GM12878 (cell line): ENCODE data around the gene CHAC2. TPM values are rescaled to one million over a fixed set of nuclear protein-coding genes. Genes with fewer than 3 reads are reported as not detected.

Experiments
- ATAC-seq: fragments of 200-7000 bp; cut with Tn5 transposase; 3 replicates; pipeline ENCODE4 v1.9.1; 2020; ENCODE audit warnings: mild to moderate bottlenecking, moderate library complexity
- BruUV-seq: library from RNA; stranded (reverse); fragments of 400-500 nt; replicated peaks from 2 replicates; lab custom pipeline; 2021; lab: Mats Ljungman, UMichigan
- CTCF ChIA-PET: fragments of 300-600 bp; sonication (Branson Sonifier 250); formaldehyde crosslinking; extraction: SDS; loops from one replicate; lab custom pipeline; 2021; ENCODE audit warnings: inconsistent platforms; lab: Yijun Ruan, JAX
- POLR2A ChIA-PET: fragments of 350-600 bp; formaldehyde crosslinking; extraction: SDS; loops from one replicate; lab custom pipeline; 2021; ENCODE audit warnings: inconsistent platforms; lab: Charles Lee
- RAD21 ChIA-PET: fragments of 300-600 bp; sonication (Branson Sonifier 250); formaldehyde crosslinking; loops from one replicate; lab custom pipeline; 2023; ENCODE audit warnings: antibody characterized with exemption; ENCODE audit not compliant: unreplicated experiment; lab: Charles Lee
- SMC1A ChIA-PET: fragments of 300-600 bp; sonication (Branson Sonifier 250); formaldehyde crosslinking; loops from one replicate; lab custom pipeline; 2023; ENCODE audit not compliant: unreplicated experiment, uncharacterized antibody; lab: Charles Lee
- DNase-seq: peaks from one replicate; pipeline ENCODE4 v3.0.0-alpha.2; 2011; ENCODE audit warnings: low read depth, low spot score
- FAIRE-seq: peaks from 3 replicates; lab custom pipeline; 2011; peaks lifted over from hg19 to GRCh38; lab: Jason Lieb, UNC
- H2AFZ ChIP-seq: 2 replicates; pipeline ENCODE4 v1.6.0; 2011; ENCODE audit warnings: low read depth, low read length, control low read depth; ENCODE audit not compliant: control insufficient read depth
- H3K27ac ChIP-seq: 2 replicates; pipeline ENCODE4 v1.5.1; 2011; ENCODE audit warnings: control low read depth; ENCODE audit not compliant: control insufficient read depth, insufficient read depth
- H3K27me3 ChIP-seq, 2 experiments: replicated peaks in 1 of 2; 2 replicates each; pipeline versions ENCODE4 v1.6.0 to v1.6.1; 2011; ENCODE audit warnings: low read length in 1 of 2; ENCODE audit not compliant: control insufficient read depth in 2 of 2, insufficient read depth in 2 of 2
- H3K36me3 ChIP-seq, 2 experiments: 2 replicates each; pipeline ENCODE4 v1.5.1; 2011; ENCODE audit warnings: low read length in 1 of 2; ENCODE audit not compliant: control insufficient read depth in 2 of 2, insufficient read depth in 2 of 2
- H3K4me1 ChIP-seq: 2 replicates; pipeline ENCODE4 v1.6.1; 2011; ENCODE audit warnings: mild to moderate bottlenecking, low read length, moderate library complexity, mixed read lengths; ENCODE audit not compliant: control insufficient read depth, insufficient read depth
- H3K4me2 ChIP-seq: 2 replicates; pipeline ENCODE4 v1.6.0; 2011; ENCODE audit warnings: control low read depth; ENCODE audit not compliant: control insufficient read depth, insufficient read depth
- H3K4me3 ChIP-seq: fragments of 200-600 bp; sonication (generic); 2 replicates; pipeline ENCODE4 v1.5.1; 2016
- H3K79me2 ChIP-seq: 2 replicates; pipeline ENCODE4 v1.6.0; 2011; ENCODE audit warnings: low read length; ENCODE audit not compliant: control insufficient read depth, insufficient read depth
- H3K9ac ChIP-seq: 2 replicates; pipeline ENCODE4 v1.8.0; 2011; ENCODE audit warnings: low read length, control low read depth, mixed read lengths; ENCODE audit not compliant: control insufficient read depth, insufficient read depth
- H3K9me3 ChIP-seq: replicated peaks from 3 replicates; pipeline ENCODE4 v1.5.1; 2011; ENCODE audit warnings: mild to moderate bottlenecking, low read length; ENCODE audit not compliant: control insufficient read depth, insufficient read depth
- H4K20me1 ChIP-seq: 2 replicates; pipeline ENCODE4 v1.6.0; 2011; ENCODE audit not compliant: control insufficient read depth, insufficient read depth
- CHD2 ChIP-seq: IDR thresholded peaks from 2 replicates; pipeline ENCODE4 v1.6.1; 2011; ENCODE audit warnings: low read depth, low read length, improper control_type of control experiment, borderline replicate concordance
- POLR2A ChIP-seq: IDR thresholded peaks from 2 replicates; pipeline ENCODE4 v1.6.1; 2011; ENCODE audit warnings: low read depth, mild to moderate bottlenecking, low read length
- RAD21 ChIP-seq: IDR thresholded peaks from 2 replicates; pipeline ENCODE4 v1.6.1; 2011; ENCODE audit warnings: mild to moderate bottlenecking, low read depth, low read length, moderate library complexity; ENCODE audit not compliant: insufficient read depth
- RCOR1 ChIP-seq: conservative IDR thresholded peaks from 2 replicates; pipeline ENCODE4 v1.6.1; 2012; ENCODE audit warnings: low read depth, low read length, improper control_type of control experiment
- WGBS: methylation state at CpG from one replicate; pipeline ENCODE4 v1.1.6; 2016; ENCODE audit warnings: low lambda C conversion rate; ENCODE audit not compliant: insufficient replicate concordance, insufficient coverage; ENCODE audit errors: missing lambda C conversion rate; 5-methylcytosine and 5-hydroxymethylcytosine counted together
- in situ Hi-C: fragments of 300-500 bp; cut with MboI; formaldehyde crosslinking; loops from 9 replicates; pipeline ENCODE4 v1.14.3; 2018; ENCODE audit warnings: mixed read lengths
- intact Hi-C: fragments of 100-400 bp; cut with micrococcal nuclease; formaldehyde crosslinking; loops from one replicate; pipeline ENCODE4 v1.14.2; 2022; ENCODE audit not compliant: unreplicated experiment
- polyA plus RNA-seq, 11 experiments: library from polyadenylated mRNA; depleted of rRNA in 4 of 11; unstranded in 6 of 11; stranded (reverse) in 5 of 11; fragments of >200 nt; fragmentation: Nextera tagmentation in 4 of 11; fragmentation: Illumina TruSeq in 1 of 11; extraction: Ambion mirVana in 4 of 11; extraction: Trizol in 1 of 11; gene quantifications; 1 replicate in 1 of 11; 2 replicates in 10 of 11; pipeline versions ENCODE4 v1.2.1 to v1.2.3, GENCODE V29; 2011 to 2016; ENCODE audit warnings: inconsistent platforms in 2 of 11, missing spikeins in 2 of 11, low read depth in 1 of 11
- total RNA-seq, 4 experiments: library from RNA; depleted of rRNA in 3 of 4; stranded (reverse); fragments of >200 nt in 3 of 4; fragmentation: Illumina TruSeq in 1 of 4; extraction: Trizol in 1 of 4; gene quantifications; 2 replicates each; pipeline versions ENCODE4 v1.2.1 to v1.2.3, GENCODE V29; 2013 to 2021
- TF ChIP-seq, protein P1 (sequence below): IDR thresholded peaks from 2 replicates; pipeline ENCODE4 v1.6.1; 2011; ENCODE audit warnings: borderline replicate concordance, low read depth, mild to moderate bottlenecking, moderate library complexity, mixed read lengths, low read length; ENCODE audit not compliant: insufficient read depth; ENCODE audit errors: extremely low read length
- TF ChIP-seq, protein P2 (sequence below): fragments of 450-650 bp; formaldehyde crosslinking; IDR thresholded peaks from 2 replicates; pipeline ENCODE4 v1.4.0; 2020; ENCODE audit warnings: mild to moderate bottlenecking, moderate library complexity
- TF ChIP-seq, protein P3 (sequence below): fragments of 450-650 bp; IDR thresholded peaks from 2 replicates; pipeline ENCODE4 v1.6.1; 2018; ENCODE audit warnings: mild to moderate bottlenecking, low read depth, moderate library complexity; ENCODE audit not compliant: partially characterized antibody

The CHAC2 gene
- total and polyA plus RNA-seq, 10 of the 15 experiments (the other 5 are each of a cell fraction or from before 2014, with no cell fraction given) = 11.0 to 67.6 (median 25.0) TPM

DNA sequence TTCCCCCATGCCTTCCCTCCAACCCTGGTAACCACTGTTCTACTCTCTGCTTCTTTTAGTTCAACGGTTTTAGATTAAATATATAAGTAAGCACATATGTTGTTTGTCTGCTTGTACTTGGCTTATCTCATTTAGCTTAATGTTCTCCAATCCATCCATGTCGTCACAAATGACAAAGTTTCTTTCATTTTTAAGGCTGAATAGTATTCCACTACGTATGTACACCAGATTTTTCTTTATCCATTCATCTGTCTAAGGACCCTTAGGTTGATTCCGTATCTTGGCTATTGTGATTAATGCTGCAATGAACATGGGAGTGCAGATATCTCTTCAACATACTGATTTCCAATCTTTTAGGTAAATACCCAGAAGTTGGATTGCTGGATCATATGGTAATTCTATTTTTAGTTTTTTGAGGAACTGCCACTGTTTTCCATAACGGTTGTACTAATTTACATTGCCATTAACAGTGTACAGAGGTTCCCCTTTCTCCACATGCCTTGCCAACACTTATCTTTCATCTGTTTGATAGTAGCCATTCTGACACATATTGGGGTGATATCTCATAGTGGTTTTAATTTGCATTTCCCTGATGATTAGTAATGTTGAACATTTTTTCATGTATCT lies 11.0 kb downstream of the CHAC2 start:
- POLR2A ChIA-PET = no interaction called here
- no peak overlapping the region for H3K9ac ChIP-seq
- SMC1A ChIA-PET = interaction anchor here (6.5 kb wide), 1 partner anchor 9 kb away, joined by 44 read pairs; the partner anchor contains the start of gene CHAC2
- FAIRE-seq (no peak), ATAC-seq (no peak), DNase-seq (no peak)
- peaks cover 40% of the 10 kb centered on the region for H3K79me2 ChIP-seq
- H3K4me3 ChIP-seq = no peak overlapping the region
- H3K27ac ChIP-seq = no peak overlapping the region
- H3K4me1 ChIP-seq = no peaks in the 10 kb centered on the region
- in situ Hi-C loops = no loop called here
- H4K20me1 ChIP-seq = no peaks in the 10 kb centered on the region
- H3K27me3 ChIP-seq = no peaks in the 10 kb centered on the region
- H3K4me2 ChIP-seq = no peak overlapping the region
- RAD21 ChIA-PET = no interaction called here
- CTCF ChIA-PET = no interaction called here
- WGBS = 78% methylated on average over 5 of the region's 5 CpGs
- H2AFZ ChIP-seq = no peak overlapping the region
- no peaks in the 10 kb centered on the region; the same call in 2 of the 3 replicates for H3K9me3 ChIP-seq
- intact Hi-C loops = no loop called here
- TF ChIP-seq, protein P1, sequence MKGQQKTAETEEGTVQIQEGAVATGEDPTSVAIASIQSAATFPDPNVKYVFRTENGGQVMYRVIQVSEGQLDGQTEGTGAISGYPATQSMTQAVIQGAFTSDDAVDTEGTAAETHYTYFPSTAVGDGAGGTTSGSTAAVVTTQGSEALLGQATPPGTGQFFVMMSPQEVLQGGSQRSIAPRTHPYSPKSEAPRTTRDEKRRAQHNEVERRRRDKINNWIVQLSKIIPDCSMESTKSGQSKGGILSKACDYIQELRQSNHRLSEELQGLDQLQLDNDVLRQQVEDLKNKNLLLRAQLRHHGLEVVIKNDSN = no peak
- TF ChIP-seq RAD21 = no peak
- TF ChIP-seq CHD2 = no peak
- TF ChIP-seq, protein P2, sequence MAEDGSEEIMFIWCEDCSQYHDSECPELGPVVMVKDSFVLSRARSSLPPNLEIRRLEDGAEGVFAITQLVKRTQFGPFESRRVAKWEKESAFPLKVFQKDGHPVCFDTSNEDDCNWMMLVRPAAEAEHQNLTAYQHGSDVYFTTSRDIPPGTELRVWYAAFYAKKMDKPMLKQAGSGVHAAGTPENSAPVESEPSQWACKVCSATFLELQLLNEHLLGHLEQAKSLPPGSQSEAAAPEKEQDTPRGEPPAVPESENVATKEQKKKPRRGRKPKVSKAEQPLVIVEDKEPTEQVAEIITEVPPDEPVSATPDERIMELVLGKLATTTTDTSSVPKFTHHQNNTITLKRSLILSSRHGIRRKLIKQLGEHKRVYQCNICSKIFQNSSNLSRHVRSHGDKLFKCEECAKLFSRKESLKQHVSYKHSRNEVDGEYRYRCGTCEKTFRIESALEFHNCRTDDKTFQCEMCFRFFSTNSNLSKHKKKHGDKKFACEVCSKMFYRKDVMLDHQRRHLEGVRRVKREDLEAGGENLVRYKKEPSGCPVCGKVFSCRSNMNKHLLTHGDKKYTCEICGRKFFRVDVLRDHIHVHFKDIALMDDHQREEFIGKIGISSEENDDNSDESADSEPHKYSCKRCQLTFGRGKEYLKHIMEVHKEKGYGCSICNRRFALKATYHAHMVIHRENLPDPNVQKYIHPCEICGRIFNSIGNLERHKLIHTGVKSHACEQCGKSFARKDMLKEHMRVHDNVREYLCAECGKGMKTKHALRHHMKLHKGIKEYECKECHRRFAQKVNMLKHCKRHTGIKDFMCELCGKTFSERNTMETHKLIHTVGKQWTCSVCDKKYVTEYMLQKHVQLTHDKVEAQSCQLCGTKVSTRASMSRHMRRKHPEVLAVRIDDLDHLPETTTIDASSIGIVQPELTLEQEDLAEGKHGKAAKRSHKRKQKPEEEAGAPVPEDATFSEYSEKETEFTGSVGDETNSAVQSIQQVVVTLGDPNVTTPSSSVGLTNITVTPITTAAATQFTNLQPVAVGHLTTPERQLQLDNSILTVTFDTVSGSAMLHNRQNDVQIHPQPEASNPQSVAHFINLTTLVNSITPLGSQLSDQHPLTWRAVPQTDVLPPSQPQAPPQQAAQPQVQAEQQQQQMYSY = no peak
- TF ChIP-seq, protein P3, sequence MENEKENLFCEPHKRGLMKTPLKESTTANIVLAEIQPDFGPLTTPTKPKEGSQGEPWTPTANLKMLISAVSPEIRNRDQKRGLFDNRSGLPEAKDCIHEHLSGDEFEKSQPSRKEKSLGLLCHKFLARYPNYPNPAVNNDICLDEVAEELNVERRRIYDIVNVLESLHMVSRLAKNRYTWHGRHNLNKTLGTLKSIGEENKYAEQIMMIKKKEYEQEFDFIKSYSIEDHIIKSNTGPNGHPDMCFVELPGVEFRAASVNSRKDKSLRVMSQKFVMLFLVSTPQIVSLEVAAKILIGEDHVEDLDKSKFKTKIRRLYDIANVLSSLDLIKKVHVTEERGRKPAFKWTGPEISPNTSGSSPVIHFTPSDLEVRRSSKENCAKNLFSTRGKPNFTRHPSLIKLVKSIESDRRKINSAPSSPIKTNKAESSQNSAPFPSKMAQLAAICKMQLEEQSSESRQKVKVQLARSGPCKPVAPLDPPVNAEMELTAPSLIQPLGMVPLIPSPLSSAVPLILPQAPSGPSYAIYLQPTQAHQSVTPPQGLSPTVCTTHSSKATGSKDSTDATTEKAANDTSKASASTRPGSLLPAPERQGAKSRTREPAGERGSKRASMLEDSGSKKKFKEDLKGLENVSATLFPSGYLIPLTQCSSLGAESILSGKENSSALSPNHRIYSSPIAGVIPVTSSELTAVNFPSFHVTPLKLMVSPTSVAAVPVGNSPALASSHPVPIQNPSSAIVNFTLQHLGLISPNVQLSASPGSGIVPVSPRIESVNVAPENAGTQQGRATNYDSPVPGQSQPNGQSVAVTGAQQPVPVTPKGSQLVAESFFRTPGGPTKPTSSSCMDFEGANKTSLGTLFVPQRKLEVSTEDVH = no peak
- no peak for TF ChIP-seq RCOR1
- TF ChIP-seq POLR2A = no peak
- peaks cover 0 to 9% of the 10 kb centered on the region in 2 experiments; a peak in 3 of 4 replicates for H3K36me3 ChIP-seq
- BruUV-seq = no TSS peak
